GM21528 (cell line): Measurements from ENCODE around the gene CFI.

ENCODE experiments used
- ATAC-seq: cut with Tn5 transposase; IDR thresholded peaks from one replicate; pipeline ENCODE4 v1.9.1; 2021; ENCODE audit warnings: mild to moderate bottlenecking, moderate library complexity; ENCODE audit not compliant: unreplicated experiment, low FRiP score

CFI gene

GRCh38 chr4:109801895-109802319 lies at the start of gene CFI:
CFI (minus strand) TSS chr4:109801999; CDS start chr4:109801971, 28 bp downstream.
- ATAC-seq = no peak

- ATAC-seq = no peak
Observed at GRCh38 chr4:109850601-109851000, 48.8 kb upstream of the CFI start.

GRCh38 chr4:109848501-109848900 lies 46.7 kb upstream of the CFI start:
- ATAC-seq = no peak

DNA sequence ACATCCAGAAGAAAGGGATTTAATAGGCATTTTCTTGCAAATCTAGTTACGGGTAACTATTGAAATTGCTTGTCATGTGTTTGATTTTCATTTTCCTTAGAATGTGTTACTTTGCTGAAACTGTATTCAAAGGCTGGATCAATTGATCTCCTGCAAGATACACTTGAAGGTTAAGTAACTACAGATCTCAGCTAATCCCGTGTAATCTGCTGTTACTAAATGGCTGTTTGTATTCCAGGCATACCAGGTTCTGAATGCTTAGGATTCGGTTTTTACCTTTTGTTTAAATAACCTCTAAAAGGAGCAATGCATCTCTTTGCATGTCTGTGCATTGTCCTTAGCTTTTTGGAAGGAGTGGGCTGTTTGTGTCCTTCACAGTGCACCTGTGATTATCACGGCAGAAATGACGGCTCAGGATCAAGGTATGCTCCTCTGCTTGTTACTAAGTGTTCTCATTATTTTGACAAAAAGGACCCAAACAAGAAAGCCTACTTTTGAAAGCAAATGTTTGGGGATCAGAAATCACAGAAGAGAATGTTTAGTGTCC lies 46.2 kb upstream of the CFI start, which contains the start of gene LRIT3:
Gene LRIT3, plus strand, starts transcription at position 212 of the 547 bp plus-strand sequence. Its CDS starts 95 bp downstream, at position 307.
- ATAC-seq = no peak

DNA sequence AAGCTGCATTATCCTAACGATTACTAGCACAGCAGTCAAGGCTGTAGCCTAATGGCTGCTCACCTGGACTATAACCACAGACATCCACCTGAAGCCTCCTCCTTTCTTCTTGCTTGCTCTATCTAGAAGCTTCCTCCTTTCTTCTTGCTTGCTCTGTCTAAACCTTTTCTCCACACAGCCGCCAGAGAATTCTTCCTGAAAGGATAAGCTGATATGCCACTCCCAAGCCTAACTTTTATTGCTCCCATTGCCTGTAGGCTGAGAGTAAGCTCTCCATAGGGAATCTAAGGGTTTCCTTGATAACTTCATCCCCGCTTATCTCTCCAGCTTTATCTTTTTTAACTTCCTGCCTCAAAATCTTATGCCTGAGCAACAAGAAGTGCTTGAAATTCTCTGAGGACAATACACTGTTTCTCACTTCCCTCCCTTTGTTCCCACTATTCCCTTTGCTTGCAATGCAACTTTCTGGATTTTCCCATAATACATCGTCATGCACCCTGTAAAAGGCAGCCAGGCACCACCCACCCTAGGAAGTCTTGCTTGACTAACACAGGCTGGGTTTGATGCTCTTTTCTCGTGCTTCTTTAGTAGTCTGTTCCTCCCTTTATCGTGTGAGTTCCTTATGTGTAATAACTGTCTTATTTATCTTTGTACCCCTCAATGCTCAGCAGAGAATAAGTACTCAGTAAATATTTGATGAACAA lies 44.7 kb upstream of the CFI start:
- ATAC-seq = no peak

DNA sequence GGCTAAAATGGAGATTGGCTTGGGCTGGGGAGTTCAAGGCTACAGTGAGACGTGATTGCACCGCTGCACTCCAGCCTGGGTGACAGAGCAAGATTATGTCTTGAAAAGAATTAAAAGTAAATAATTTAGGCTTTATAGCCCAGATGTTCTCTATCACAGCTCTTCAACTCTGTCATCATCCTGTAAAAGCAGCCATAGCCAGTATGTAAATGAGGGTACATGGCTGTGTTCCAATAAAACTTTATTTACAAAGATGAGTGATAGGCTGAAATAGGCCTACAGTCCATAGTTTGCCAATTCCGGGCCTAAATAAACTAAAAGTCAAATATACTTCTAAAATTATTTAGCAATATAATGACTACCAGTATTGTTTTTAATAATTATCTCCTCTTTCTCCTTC lies 35.2 kb upstream of the CFI start:
- ATAC-seq = no peak

- ATAC-seq = no peak
Observed at GRCh38 chr4:109833756-109834155, 32.0 kb upstream of the CFI start.

- no peak for ATAC-seq
Observed at GRCh38 chr4:109827672-109828071, 25.9 kb upstream of the CFI start, which contains the start of gene RRH. RRH (plus strand) TSS chr4:109827972; CDS start chr4:109828028, 56 bp downstream.

- no peak for ATAC-seq
Observed at GRCh38 chr4:109826719-109827118, 24.9 kb upstream of the CFI start.

- ATAC-seq = no peak
Observed at GRCh38 chr4:109821185-109821584, 19.4 kb upstream of the CFI start.

GRCh38 chr4:109820563-109820962 lies 18.8 kb upstream of the CFI start:
- ATAC-seq = no peak

- no peak for ATAC-seq
Observed at GRCh38 chr4:109818268-109818667, 16.5 kb upstream of the CFI start.

- no peak for ATAC-seq
Observed at GRCh38 chr4:109816894-109817293, 15.1 kb upstream of the CFI start.

DNA sequence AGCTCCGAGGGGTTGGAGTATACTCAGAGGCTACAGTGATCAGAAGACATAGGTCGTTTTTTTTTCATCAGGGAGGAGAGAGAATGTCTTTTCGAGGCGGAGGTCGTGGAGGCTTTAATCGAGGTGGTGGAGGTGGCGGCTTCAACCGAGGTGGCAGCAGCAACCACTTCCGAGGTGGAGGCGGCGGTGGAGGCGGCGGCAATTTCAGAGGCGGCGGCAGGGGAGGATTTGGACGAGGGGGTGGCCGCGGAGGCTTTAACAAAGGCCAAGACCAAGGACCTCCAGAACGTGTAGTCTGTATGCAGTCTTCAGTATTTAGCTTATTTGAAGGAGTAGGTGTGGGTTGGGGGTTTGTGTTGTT lies 14.3 kb upstream of the CFI start:
- ATAC-seq = no peak

GRCh38 chr4:109815151-109816081 lies 13.6 kb upstream of the CFI start, which contains the start of gene GAR1:
GAR1 (plus strand) TSS chr4:109815762; CDS start chr4:109816165, 403 bp downstream.
- ATAC-seq = peak; percentile 100

GRCh38 chr4:109811707-109812106 lies 9.9 kb upstream of the CFI start:
- ATAC-seq = no peak

DNA sequence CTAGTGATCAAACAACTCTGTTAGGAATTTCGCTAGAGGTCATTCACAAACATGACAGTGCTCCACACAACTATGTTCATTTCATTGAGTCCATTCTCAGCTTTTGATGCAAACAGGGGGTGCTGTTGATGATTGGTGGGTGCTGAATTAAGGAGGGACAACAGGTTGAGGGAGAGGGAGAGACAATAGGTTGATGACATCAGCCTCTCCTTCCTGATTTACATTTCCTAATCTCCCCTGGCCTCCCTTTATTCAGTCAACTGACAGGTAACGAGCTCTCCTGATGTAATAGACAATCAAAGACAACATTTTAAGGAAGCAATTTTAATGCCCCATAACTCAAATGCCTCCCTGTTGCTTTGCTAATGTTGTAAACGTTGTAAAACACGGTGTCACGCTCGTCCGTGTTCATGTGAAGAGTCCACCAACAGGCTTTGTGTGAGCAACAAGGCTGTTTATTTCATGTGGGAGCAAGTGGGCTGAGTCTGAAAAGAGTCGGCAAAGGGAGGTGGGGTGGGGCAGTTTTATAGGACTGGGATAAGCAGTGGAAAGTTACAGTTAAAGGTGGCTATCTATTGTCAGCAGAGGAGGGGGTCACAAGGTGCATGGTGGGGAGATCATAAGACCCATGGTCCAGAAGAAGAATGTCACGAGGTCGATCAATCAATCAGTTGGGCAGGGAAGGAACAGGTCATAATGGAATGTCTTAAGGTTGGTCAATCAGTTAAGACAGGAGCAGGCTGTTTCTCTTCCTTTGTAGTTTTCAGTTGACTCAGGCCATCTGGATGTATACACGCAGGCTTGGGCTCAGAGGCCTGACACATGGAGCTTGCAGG lies 9.0 kb upstream of the CFI start:
- ATAC-seq = no peak

DNA sequence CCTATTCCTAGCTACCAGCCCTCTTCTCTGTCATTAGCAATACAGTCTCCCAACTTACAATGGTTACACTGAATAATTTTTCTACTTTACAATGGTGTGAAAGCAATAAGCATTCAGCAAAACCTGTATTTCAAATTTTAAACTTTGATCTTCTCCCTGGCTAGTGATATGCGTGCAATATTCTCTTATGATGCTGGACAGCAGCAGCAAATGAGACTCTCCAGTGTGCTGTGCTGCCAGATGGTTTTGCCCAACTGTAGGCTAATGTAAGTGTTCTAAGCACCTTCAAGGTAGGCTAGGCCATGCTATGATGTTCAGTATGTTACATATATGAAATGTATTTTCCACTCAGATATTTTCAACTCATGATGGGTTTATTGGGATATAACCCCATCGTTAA lies 7.9 kb upstream of the CFI start:
- ATAC-seq = no peak

- ATAC-seq = peak; percentile 68
Observed at GRCh38 chr4:109803924-109804571, 2.2 kb upstream of the CFI start.
